Right atrium auricular region (tissue), 2 donors: ENCODE results near the gene TAF13. TPM values are rescaled to one million over a fixed set of nuclear protein-coding genes. Genes with fewer than 3 reads are reported as not detected.

Source experiments
- DNase-seq: peaks from one replicate; pipeline ENCODE4 v3.0.0-alpha.2; 2019; ENCODE audit warnings: low spot score
- H3K27ac ChIP-seq, 2 donors: fragments of 200-600 bp; sonication (generic); 1 replicate in 1 of 2; 2 replicates in 1 of 2; pipeline ENCODE4 v1.5.1; 2016 to 2019
- H3K27me3 ChIP-seq, 2 donors: fragments of 200-600 bp; sonication (generic); one replicate each; pipeline versions ENCODE4 v1.5.1 to v1.6.0; 2017 to 2019
- H3K36me3 ChIP-seq: fragments of 200-600 bp; sonication (generic); one replicate; pipeline ENCODE4 v1.5.1; 2016
- H3K4me1 ChIP-seq, 2 donors: fragments of 200-600 bp; sonication (generic); one replicate each; pipeline versions ENCODE4 v1.5.1 to v1.6.0; 2017 to 2019
- H3K4me3 ChIP-seq, 2 donors: fragments of 200-600 bp; sonication (generic); 1 replicate in 1 of 2; 2 replicates in 1 of 2; pipeline ENCODE4 v1.5.1; 2017 to 2019; ENCODE audit warnings: mild to moderate bottlenecking in 1 of 2, moderate library complexity in 1 of 2
- H3K9me3 ChIP-seq, 2 donors: fragments of 200-600 bp; sonication (generic); one replicate each; pipeline ENCODE4 v1.5.1; 2019
- CTCF ChIP-seq, 2 donors: fragments of 200-600 bp; sonication (generic); IDR thresholded peaks; one replicate each; pipeline ENCODE4 v1.5.1; 2019; ENCODE audit warnings: antibody characterized with exemption in 2 of 2
- total RNA-seq, 2 donors: library from RNA; depleted of rRNA; stranded (reverse); fragments of >200 nt; gene quantifications; one replicate each; pipeline ENCODE4 v1.1.0, GENCODE V29; 2016

Gene TAF13
- total RNA-seq, 2 donors from 2014 or later: 32.2 to 35.9 TPM

DNA sequence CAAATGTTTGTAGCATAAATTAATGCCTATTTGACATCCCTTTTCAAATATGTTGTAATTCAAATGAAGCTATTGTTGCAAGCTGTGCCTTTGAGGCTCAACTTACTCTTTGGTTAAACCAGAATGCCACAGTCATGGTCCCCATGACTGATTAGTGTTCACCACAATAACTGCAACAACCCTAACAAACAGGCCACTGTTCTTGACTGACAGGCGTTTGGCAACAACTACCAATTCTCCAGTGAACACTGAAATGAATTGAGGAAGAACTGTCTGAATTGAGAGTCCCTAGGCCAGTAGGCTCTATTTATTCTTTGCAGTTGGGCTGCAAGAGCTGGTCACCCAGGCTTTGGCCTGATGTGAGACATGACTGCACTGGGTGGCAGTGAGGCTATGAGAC is 8.1 kb upstream of the TAF13 start:
- no peak for TF ChIP-seq CTCF (IDR thresholded peaks at IDR 0.05)
- no peaks in the 10 kb centered on the region for H3K9me3 ChIP-seq
- no peak overlapping the region for H3K27ac ChIP-seq
- H3K4me3 ChIP-seq: no peak overlapping the region
- no peaks in the 10 kb centered on the region for H3K36me3 ChIP-seq
- no peaks in the 10 kb centered on the region for H3K27me3 ChIP-seq
- no peaks in the 10 kb centered on the region for H3K4me1 ChIP-seq
- no peak for DNase-seq

DNA sequence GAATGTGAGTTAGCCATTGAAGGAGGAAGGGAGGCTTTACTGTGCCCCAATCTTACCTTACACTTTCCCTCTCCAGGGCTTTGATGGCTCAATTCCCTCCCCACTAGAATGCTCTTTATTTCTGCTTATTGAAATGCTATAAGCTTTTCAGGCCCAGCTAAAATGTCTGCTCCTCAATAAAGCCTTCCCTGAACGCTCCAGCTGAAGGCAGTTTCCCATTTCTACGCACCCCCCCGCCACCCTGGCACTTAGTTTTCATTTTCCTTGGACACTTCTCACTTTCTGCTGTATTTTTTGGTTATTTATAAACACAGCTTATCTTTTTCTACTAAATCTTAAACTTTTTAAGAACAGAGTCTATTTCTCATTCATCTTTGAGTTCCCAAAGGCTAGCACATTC is 7.7 kb upstream of the TAF13 start:
- no peak overlapping the region for H3K4me3 ChIP-seq
- H3K27me3 ChIP-seq: no peaks in the 10 kb centered on the region
- no peak overlapping the region for H3K27ac ChIP-seq
- H3K36me3 ChIP-seq: no peaks in the 10 kb centered on the region
- no peak for DNase-seq
- H3K9me3 ChIP-seq: no peaks in the 10 kb centered on the region
- H3K4me1 ChIP-seq: no peaks in the 10 kb centered on the region
- TF ChIP-seq CTCF (IDR thresholded peaks at IDR 0.05): no peak

- Histone ChIP-seq H3K9me3 (no peaks in the 10 kb centered on the region), H3K4me1 (peaks cover 0 to 7% of the 10 kb centered on the region in 2 donors), H3K4me3 (no peak overlapping the region), H3K36me3 (no peaks in the 10 kb centered on the region), H3K27ac (peak overlapping the region; percentile 64 to 75), H3K27me3 (no peaks in the 10 kb centered on the region)
- TF ChIP-seq CTCF (IDR thresholded peaks at IDR 0.05): no peak
- DNase-seq: peak; percentile 34
These were observed 4.8 kb upstream of the TAF13 start for GRCh38 chr1:109080441-109081082.

- no peaks in the 10 kb centered on the region for H3K9me3 ChIP-seq
- H3K27me3 ChIP-seq: no peaks in the 10 kb centered on the region
- no peak for DNase-seq
- H3K4me1 ChIP-seq: peaks cover 0 to 18% of the 10 kb centered on the region in 2 donors
- no peak for TF ChIP-seq CTCF (IDR thresholded peaks at IDR 0.05)
- H3K36me3 ChIP-seq: no peaks in the 10 kb centered on the region
- peak overlapping the region; percentile 64 to 75 for H3K27ac ChIP-seq
- no peak overlapping the region for H3K4me3 ChIP-seq
These were observed 3.4 kb upstream of the TAF13 start for GRCh38 chr1:109079240-109079622.

- Histone ChIP-seq H3K9me3 (no peaks in the 10 kb centered on the region), H3K27ac (no peak overlapping the region), H3K27me3 (no peaks in the 10 kb centered on the region), H3K4me1 (peaks cover 0 to 18% of the 10 kb centered on the region in 2 donors), H3K36me3 (no peaks in the 10 kb centered on the region), H3K4me3 (no peak overlapping the region)
- TF ChIP-seq CTCF (IDR thresholded peaks at IDR 0.05): no peak
- DNase-seq: peak; percentile 21
These were observed 2.5 kb upstream of the TAF13 start for GRCh38 chr1:109078317-109078716.

GRCh38 chr1:109069294-109069693 is 6.5 kb downstream of the TAF13 start:
- peaks cover 36% of the 10 kb centered on the region for H3K36me3 ChIP-seq
- peaks cover 0 to 7% of the 10 kb centered on the region in 2 donors for H3K4me1 ChIP-seq
- no peaks in the 10 kb centered on the region for H3K9me3 ChIP-seq
- DNase-seq: no peak
- H3K27me3 ChIP-seq: no peaks in the 10 kb centered on the region
- H3K27ac ChIP-seq: no peak overlapping the region
- no peak for TF ChIP-seq CTCF (IDR thresholded peaks at IDR 0.05)
- H3K4me3 ChIP-seq: no peak overlapping the region
